Measurements from ENCODE around the gene PLCZ1. TPM values are rescaled to one million over a fixed set of nuclear protein-coding genes. Genes with fewer than 3 reads are reported as not detected.
A peak's percentile ranks its signal among the peaks of the same experiment; 100 is the strongest.

The PLCZ1 gene
- total RNA-seq, 1 donor from 2014 or later, result not detected

DNA sequence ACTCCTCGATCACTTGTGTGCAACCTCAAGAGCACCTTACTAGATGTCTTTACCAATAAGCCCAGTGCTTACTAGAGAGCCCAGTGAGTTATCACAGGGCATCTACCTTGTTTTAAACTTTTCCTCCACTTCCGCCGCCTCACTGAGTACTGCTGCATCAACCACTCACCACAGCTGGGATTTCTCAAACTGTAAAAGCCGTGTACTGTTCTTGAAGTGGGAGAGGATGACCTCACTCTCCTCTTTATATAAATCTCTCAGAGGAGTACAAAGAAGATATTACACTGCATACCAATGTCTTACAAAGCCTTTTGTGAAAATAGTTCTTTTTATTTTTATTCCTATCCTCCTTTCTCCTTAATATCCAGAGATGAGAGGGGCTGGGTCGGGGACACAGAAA is 94.1 kb downstream of the PLCZ1 start:
- intact Hi-C loops (cut with DNase I), result no loop called here
- TF ChIP-seq, protein P1, sequence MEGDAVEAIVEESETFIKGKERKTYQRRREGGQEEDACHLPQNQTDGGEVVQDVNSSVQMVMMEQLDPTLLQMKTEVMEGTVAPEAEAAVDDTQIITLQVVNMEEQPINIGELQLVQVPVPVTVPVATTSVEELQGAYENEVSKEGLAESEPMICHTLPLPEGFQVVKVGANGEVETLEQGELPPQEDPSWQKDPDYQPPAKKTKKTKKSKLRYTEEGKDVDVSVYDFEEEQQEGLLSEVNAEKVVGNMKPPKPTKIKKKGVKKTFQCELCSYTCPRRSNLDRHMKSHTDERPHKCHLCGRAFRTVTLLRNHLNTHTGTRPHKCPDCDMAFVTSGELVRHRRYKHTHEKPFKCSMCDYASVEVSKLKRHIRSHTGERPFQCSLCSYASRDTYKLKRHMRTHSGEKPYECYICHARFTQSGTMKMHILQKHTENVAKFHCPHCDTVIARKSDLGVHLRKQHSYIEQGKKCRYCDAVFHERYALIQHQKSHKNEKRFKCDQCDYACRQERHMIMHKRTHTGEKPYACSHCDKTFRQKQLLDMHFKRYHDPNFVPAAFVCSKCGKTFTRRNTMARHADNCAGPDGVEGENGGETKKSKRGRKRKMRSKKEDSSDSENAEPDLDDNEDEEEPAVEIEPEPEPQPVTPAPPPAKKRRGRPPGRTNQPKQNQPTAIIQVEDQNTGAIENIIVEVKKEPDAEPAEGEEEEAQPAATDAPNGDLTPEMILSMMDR (IDR thresholded peaks at IDR 0.05), result no peak
- TF ChIP-seq POLR2AphosphoS5 (IDR thresholded peaks at IDR 0.05; ENCODE audit: insufficient read depth in 1 of 2, low read depth in 1 of 2) (no peak), POLR2A (IDR thresholded peaks at IDR 0.05) (no peak)
- Histone ChIP-seq H3K4me3 (no peak overlapping the region), H3K9me3 (no peaks in the 10 kb centered on the region), H3K36me3 (no peaks in the 10 kb centered on the region), H3K4me1 (peaks cover 6% of the 10 kb centered on the region), H3K27ac (peak overlapping the region; percentile 50), H3K27me3 (no peaks in the 10 kb centered on the region)
- DNase-seq (ENCODE audit: extremely low spot score in 2 of 2), result no peak

DNA sequence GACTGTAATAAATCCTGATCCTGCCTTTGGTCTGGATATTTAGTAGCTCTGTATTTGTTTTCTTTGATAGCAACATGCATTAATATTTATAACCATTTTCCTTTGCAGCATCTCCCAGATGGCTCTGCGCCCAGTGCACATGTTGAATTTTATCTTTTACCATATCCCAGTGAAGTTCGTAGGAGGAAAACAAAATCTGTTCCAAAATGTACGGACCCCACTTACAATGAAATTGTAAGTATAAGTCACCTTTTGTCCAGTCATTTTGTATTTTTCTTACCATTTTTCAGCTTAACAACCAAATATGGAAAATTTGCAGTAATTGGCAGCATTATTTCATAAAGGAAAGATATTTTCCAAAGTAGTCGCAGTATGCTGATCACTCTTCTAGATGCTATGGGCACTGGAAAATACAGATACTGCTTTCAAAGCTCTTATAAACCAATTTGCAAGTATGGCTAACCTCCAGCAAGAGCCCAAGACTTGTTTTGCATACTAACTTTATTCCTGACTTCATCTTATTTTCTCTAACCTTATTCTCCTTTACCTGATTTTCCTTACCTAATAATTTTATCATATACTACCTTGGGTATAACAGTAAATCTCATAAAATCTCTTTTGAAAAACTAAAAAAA is 97.4 kb downstream of the PLCZ1 start:
- no peak for DNase-seq (ENCODE audit: extremely low spot score in 2 of 2)
- intact Hi-C loops (cut with DNase I), result no loop called here
- Histone ChIP-seq H3K27me3 (no peaks in the 10 kb centered on the region), H3K9me3 (no peaks in the 10 kb centered on the region), H3K27ac (no peak overlapping the region), H3K4me3 (no peak overlapping the region), H3K36me3 (no peaks in the 10 kb centered on the region), H3K4me1 (peaks cover 6% of the 10 kb centered on the region)
- no peak for TF ChIP-seq POLR2A (IDR thresholded peaks at IDR 0.05)
- no peak for TF ChIP-seq POLR2AphosphoS5 (IDR thresholded peaks at IDR 0.05; ENCODE audit: insufficient read depth in 1 of 2, low read depth in 1 of 2)
- TF ChIP-seq, protein P1 (IDR thresholded peaks at IDR 0.05), result no peak

DNA sequence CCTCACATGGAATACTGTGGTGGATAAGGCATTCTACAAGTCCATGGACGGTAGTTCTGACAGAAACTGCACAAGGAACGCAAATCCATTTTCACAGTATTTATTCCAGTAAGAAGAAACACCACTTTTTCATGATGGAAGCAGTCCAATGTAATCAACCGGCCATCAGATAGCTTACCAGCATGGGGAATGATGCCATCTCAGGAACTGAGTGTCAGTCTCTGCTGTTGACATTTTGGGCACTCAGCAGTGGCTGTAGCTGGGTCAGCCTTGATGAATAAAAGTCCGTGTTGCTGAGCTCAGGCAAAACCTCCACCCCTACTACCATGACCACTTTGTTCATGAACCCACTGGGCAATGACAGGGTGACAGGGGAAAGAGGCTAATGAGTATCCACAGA is 103.4 kb downstream of the PLCZ1 start:
- H3K4me1 ChIP-seq, result no peaks in the 10 kb centered on the region
- intact Hi-C loops (cut with DNase I), result no loop called here
- no peaks in the 10 kb centered on the region for H3K36me3 ChIP-seq
- no peak for DNase-seq (ENCODE audit: extremely low spot score in 2 of 2)
- TF ChIP-seq POLR2A (IDR thresholded peaks at IDR 0.05) (no peak), POLR2AphosphoS5 (IDR thresholded peaks at IDR 0.05; ENCODE audit: insufficient read depth in 1 of 2, low read depth in 1 of 2) (no peak)
- TF ChIP-seq, protein P1 (IDR thresholded peaks at IDR 0.05), result no peak
- no peak overlapping the region for H3K4me3 ChIP-seq
- H3K27ac ChIP-seq, result no peak overlapping the region
- H3K9me3 ChIP-seq, result no peaks in the 10 kb centered on the region
- H3K27me3 ChIP-seq, result no peaks in the 10 kb centered on the region

Other genes with a start within 250 kb of the PLCZ1 start
- gene CAPZA3, start 107 bp upstream of the PLCZ1 start, total RNA-seq, result not detected